SKM-1 treated with dmso at 0.1 percent for 144 hours (cell line): ENCODE results near the gene SLITRK2.

Source experiments
- DNase-seq: peaks from one replicate; lab custom pipeline; 2025; ENCODE audit not compliant: unreplicated experiment; lab: John Stamatoyannopoulos, UW

The SLITRK2 gene

GRCh38 chrX:145817331-145818185, at the start of gene SLITRK2:
Gene SLITRK2, plus strand, starts transcription at chrX:145817829. Its CDS starts 4,597 bp downstream, at chrX:145822426.
- peak; percentile 3 for DNase-seq

DNA sequence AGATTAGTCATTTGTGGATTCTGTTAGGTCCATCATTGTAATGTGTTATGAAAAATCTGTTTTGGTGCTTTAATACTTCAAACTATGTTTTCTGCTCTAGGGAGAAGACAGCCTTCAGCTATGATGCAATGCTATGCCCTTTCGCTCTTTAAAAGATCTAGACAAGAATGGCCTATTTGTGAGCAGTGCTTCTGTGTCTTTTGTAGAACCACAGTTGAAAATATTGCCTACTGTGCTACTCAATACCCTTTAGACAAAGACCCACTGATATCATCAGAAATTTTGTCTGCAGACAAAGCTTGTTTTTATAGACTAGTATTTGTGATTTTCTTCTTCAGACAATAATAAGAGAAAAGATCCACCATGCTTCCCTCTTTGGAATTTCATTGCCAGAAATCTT, 44.6 kb upstream of the SLITRK2 start:
- no peak for DNase-seq

DNA sequence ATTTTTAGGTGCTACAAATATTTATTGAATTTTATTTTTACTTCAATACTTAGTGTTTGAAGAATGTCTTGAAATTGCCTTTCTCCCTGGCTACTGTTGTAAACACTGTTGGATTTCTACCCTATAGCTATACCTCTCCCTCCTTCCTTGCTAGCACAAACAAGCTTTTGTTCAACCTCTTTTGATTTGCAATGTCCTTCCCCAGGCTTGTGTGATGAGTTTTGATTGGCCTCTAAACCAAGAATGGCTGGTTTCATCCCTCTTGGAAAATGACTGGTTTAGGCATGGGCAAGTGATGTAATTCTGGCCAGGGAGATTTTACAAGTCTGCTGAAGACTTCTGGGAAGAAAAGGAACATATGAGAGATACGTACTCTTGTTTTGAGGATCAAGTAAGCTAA, 25.3 kb upstream of the SLITRK2 start:
- no peak for DNase-seq

DNA sequence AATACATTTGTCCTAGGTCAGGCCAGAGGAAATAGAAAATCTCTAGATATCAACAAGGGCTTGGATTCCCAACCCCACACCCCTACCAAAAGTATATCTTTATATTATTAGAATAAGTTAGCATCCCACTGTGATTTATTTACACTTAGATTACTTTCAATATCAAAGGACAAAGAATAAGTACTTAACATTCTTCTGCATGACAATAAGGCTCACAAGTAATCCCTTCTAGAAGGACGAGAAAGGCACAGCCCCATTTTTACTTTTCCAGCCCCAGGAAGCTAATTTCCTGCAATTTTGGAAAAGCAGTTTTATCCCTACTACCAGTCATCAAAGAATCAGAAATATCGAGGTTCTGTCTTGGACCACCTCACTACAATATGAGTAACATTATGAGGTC, 14.1 kb upstream of the SLITRK2 start:
- no peak for DNase-seq

- no peak for DNase-seq
These were observed 4.5 kb upstream of the SLITRK2 start for GRCh38 chrX:145813081-145813480.

GRCh38 chrX:145816601-145817315, 871 bp upstream of the SLITRK2 start:
- DNase-seq, result no peak

DNA sequence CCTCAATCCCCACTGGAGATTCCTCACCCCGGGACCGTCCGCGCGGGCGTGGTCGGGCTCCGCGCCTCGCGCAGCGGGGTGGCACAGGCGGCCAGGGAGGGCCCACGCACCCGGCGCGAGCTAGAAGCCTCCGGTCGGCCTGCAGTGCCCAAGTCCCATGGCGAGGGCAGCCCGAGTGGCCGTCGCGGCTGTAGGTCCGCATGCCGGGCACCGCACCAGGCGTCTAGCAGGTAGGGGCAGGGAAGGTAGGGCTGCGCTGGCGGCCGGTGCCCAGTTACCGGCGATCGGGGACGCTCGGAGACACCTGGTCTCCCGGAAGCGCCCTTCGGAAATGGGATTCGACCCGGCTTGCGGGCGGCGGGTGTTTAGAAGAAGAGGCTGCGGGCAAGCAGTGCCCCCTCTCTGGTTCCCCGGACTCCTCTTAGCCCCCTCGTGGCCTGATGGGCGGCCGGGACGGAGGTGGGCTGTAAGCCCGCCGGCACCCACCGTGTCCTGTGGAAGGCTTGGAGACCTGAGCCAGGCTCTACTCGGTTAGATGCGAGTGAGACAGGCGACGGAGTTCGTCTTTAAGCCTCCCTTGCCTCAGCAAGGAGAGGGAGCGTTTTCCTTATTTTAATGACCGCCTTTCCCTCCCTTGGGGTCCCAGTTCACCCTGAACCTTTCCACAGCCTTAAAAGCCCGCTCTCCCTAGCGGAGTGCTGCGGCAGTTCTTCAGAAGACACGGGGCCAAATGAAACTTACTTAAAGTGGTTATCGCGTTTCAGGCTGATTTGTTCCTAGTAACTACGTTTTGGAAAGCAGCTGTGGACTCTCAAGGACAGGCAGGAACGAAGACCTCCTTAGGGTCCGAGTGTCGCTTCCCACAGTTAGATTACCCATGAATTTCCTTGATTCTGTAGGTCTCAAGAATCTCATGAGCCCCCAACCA, 821 bp downstream of the SLITRK2 start:
- DNase-seq, result no peak

GRCh38 chrX:145820825-145821224, 3.2 kb downstream of the SLITRK2 start:
- no peak for DNase-seq

GRCh38 chrX:145821291-145821897, 3.8 kb downstream of the SLITRK2 start:
- no peak for DNase-seq

GRCh38 chrX:145821898-145822571, 4.4 kb downstream of the SLITRK2 start:
- DNase-seq, result no peak

DNA sequence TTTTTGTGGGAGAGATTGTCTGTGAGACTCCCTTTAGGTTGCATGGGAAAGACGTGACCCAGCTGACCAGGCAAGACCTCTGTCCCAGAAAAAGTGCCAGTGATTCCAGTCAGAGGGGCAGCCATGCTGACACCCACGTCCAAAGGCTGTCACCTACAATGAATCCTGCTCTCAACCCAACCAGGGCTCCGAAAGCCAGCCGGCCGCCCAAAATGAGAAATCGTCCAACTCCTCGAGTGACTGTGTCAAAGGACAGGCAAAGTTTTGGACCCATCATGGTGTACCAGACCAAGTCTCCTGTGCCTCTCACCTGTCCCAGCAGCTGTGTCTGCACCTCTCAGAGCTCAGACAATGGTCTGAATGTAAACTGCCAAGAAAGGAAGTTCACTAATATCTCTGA, 5.5 kb downstream of the SLITRK2 start:
- DNase-seq, result no peak

GRCh38 chrX:145825896-145826295, 8.3 kb downstream of the SLITRK2 start:
- DNase-seq, result no peak

DNA sequence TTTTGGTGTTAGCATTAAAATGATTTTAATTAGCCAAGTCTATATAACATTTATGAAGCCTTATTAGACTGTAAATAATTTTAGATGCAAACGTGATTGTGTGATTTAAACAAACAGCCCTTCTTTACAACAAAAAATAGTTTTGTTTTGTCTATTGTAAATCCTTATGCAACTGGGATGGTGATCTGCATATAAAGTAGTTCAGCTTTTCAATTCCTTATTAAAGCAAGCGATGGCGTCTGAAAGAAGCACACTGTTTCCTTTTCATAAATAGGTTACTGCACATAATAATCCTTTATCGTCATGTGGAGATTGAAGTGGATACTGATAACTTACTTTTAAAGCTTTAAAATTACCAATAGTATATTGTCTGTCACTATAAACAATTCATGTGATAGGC, 8.8 kb downstream of the SLITRK2 start:
- no peak for DNase-seq

GRCh38 chrX:145832796-145833195, 15.2 kb downstream of the SLITRK2 start:
- DNase-seq, result no peak

DNA sequence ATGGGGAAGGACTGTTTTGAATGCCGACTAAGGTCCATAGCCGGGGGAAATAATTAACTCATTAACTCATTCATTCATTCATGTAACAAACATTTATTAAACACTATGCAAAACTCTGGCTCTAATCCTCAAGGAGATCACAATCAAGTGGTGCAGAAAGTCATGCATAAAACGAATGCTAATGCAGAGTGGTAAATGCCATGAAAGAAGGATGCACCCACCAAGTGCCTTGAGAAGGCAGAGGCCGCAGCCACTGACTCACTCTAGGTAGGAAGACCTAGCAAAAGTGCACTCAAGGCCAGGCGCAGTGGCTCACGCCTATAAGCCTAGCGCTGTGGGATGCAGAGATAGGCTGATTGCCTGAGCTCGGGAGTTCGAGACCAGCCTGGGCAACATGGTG, 22.9 kb downstream of the SLITRK2 start:
- DNase-seq, result no peak

GRCh38 chrX:145843146-145843904, 25.7 kb downstream of the SLITRK2 start:
- no peak for DNase-seq

DNA sequence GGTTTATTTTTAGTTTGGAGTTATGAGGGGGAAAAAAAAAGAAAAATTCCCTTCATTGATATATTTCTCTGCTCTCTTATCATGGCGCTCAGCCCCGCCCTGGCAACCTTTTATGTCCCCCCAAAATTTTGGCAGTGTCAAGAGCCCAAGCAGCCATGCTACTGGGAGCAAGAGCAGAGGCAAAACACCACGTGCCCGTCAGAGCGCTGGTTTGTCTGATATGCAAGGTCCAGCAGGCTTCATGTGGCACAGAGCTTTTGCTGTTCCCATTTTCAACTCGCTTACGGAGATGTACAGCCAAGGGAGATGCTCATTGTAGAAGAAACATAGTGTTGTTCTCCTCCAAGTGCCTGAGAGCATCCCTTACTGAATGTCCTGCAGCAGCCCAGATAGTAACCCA, 27.3 kb downstream of the SLITRK2 start:
- DNase-seq, result no peak

DNA sequence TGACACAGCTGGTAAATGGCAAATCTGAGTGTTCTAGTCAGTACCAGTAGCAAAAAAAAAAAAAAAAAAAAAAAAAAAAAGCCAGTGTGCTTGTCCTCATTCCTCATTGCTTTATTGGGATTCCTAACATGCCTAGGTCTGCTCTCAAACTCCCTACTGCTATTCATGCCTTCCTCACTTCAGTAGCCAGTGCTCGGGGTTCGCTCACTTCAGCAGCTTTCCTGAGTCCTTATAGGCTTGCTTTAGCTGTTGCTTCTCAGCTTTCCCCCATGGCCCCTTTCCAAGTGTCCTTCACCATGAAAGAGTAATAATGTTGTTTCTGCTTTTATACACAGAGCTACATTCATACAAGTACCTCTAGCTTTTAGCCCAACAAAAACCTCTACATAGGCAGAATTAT, 30.8 kb downstream of the SLITRK2 start:
- no peak for DNase-seq

GRCh38 chrX:145848857-145849256, 31.2 kb downstream of the SLITRK2 start:
- DNase-seq, result no peak

DNA sequence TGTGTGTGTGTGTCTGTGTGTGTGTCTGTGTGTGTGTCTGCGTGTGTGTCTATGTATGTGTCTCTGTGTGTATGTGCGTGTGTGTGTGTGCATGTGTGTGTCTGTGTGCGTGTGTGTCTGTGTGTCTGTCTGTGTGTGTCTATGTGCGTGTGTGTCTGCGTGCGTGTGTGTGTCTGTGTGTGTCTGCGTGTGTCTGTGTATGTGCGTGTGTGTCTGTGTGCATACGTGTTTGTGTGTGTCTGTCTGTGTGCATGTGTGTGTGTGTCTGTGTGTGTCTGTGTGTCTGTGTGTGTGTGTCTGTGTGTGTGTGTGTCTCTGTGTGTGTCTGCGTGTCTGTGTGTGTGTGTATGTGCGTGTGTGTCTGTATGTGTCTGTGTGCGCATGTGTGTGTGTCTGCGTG, 35.6 kb downstream of the SLITRK2 start:
- no peak for DNase-seq
